Ectodermal cell (in vitro differentiated cells): ENCODE data around the gene ZMYND15.

Source experiments
- H3K27ac ChIP-seq: 2 replicates; pipeline ENCODE4 v1.7.0; 2013; ENCODE audit warnings: mild to moderate bottlenecking, low read depth, low read length; ENCODE audit not compliant: insufficient read depth, poor library complexity, severe bottlenecking
- H3K27me3 ChIP-seq: 2 replicates; pipeline ENCODE4 v1.7.0; 2013; ENCODE audit warnings: mild to moderate bottlenecking, low read length; ENCODE audit not compliant: insufficient read depth, control insufficient read depth, poor library complexity, severe bottlenecking
- H3K36me3 ChIP-seq: one replicate; pipeline ENCODE4 v1.7.0; 2013; ENCODE audit warnings: low read length; ENCODE audit not compliant: control insufficient read depth, insufficient read depth
- H3K4me1 ChIP-seq: one replicate; pipeline ENCODE4 v1.7.0; 2013; ENCODE audit warnings: low read length; ENCODE audit not compliant: control insufficient read depth, insufficient read depth
- H3K4me3 ChIP-seq: 2 replicates; pipeline ENCODE4 v1.7.0; 2013; ENCODE audit warnings: low read depth, low read length, control low read depth; ENCODE audit not compliant: insufficient read depth
- H3K9me3 ChIP-seq: 2 replicates; pipeline ENCODE4 v1.7.0; 2013; ENCODE audit warnings: mild to moderate bottlenecking, low read length, moderate library complexity; ENCODE audit not compliant: control insufficient read depth
- WGBS, 2 experiments: methylation state at CpG; one replicate each; pipeline ENCODE4 v1.1.7; 2013; ENCODE audit warnings: missing lambda C conversion rate in 2 of 2; 5-methylcytosine and 5-hydroxymethylcytosine counted together

ZMYND15 gene

DNA sequence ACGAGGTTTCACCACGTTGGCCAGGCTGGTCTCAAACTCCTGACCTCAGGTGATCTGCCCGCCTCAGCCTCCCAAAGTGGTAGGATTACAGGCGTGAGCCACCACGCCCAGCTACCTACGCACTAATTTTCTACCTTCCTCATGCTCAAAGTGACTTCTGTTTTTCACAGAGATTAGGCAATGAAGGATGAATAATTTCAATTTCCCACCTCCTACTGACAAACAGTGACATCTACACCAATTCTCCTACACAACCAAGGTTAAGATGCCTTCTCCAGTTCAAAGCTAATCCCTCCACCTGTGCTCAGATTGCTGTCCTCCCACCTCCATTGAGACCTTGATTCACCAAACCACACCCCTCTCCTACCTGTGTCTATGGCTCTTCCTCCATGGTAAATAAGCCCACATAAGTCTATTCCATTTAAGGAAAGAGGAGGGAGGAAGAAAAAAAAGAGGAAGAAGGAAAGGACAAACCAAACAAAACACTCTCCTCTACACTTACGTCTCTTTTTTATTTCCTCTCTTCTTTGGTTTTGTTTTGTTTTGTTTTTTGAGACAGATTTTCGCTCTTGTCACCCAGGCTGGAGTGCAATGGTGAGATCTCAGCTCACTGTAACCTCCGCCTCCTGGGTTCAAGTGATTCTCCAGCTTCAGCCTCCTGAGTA lies 13.9 kb upstream of the ZMYND15 start:
- whole genome bisulfite sequencing, 2 experiments: 84 to 90% methylated on average over 8 to 9 of the region's 9 CpGs
- H3K4me3 ChIP-seq: no peak overlapping the region
- H3K27me3 ChIP-seq: no peaks in the 10 kb centered on the region
- H3K27ac ChIP-seq: no peak overlapping the region
- no peaks in the 10 kb centered on the region for H3K9me3 ChIP-seq
- no peaks in the 10 kb centered on the region for H3K4me1 ChIP-seq
- no peaks in the 10 kb centered on the region for H3K36me3 ChIP-seq

DNA sequence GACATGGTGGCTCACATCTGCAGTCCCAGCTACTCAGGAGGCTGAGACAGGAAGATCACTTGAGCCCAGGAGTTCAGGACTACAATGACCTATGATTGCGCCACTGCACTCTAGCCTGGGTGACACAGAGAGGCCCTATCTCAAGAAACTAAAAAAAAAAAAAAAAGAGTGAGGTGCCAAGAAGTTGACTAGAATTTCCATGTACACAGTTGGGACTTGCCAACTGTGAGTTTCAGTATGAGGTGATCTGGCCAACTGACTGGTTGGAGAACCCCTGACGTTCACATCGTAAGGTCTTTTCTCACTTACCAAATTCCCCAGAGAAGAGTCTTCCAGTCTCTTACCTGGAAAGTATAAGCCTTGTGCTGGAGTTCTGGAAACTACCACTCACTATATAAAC lies 11.5 kb upstream of the ZMYND15 start:
- 89 to 100% methylated on average over 2 of the region's 3 CpGs for WGBS, 2 experiments
- Histone ChIP-seq H3K36me3 (no peaks in the 10 kb centered on the region), H3K27ac (no peak overlapping the region)

DNA sequence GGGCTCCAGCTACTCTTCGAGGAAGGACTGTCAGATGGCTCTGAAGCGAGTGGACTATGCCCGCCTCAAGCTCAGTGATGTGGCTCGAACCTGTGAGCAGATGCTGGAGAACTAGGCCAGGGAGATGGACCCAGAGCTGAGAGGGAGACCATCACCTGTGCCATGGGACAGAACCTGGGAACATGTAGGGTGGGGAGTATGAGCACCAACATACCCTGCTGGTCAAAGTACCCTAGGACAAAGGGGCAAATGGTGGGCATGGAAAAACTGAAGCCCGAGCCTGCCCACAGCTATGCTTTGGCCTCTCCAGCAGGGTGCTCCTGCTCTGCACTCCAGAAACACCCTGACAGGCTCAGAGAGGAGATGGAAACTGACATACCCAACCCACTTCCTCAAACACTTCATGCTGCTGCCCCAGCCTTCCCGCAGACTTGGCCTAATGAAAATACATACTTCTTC lies 6.5 kb upstream of the ZMYND15 start:
- Histone ChIP-seq H3K4me1 (peaks cover 3% of the 10 kb centered on the region), H3K27me3 (peaks cover 24% of the 10 kb centered on the region), H3K9me3 (no peaks in the 10 kb centered on the region), H3K36me3 (no peaks in the 10 kb centered on the region), H3K27ac (no peak overlapping the region), H3K4me3 (no peak overlapping the region)
- 95 to 97% methylated on average over 6 of the region's 6 CpGs for WGBS, 2 experiments

More for the DNA sequence above, 11.5 kb upstream of the ZMYND15 start:
- H3K4me3 ChIP-seq: no peak overlapping the region
- H3K27me3 ChIP-seq: no peaks in the 10 kb centered on the region
- peaks cover 3% of the 10 kb centered on the region for H3K4me1 ChIP-seq
- H3K9me3 ChIP-seq: no peaks in the 10 kb centered on the region

DNA sequence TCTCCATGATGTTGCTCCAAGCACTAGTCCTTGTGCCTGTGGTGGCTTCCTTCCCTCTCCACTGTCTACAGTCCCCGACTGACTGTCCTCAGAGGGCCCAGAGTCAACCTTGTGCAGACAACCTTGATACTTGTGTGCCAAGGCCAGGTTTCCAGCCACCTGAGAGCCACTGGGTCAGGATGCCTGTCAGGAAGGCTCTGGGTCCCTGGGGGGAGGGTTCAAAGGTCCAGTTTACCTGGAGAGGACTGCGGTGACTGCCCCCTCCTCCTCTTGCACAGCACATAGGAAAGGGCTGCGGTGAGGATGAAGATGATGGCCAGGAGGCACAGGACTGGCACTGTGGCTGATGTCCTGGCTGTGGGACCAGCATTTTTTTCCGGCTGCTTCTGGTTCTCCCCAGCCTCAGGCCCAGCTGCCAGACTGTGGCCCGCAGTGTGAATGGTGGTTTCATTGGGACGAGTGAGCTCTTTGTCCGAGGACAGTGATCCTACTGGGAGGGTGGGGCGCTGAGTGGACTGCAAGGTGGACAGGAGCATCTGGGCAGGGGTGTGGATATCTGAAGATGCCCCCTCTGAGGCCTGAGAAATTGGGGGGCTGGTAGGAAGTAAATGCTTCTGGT lies 4.7 kb upstream of the ZMYND15 start:
- H3K27ac ChIP-seq: no peak overlapping the region
- no peaks in the 10 kb centered on the region for H3K36me3 ChIP-seq
- no peak overlapping the region for H3K4me3 ChIP-seq
- H3K4me1 ChIP-seq: peaks cover 3% of the 10 kb centered on the region
- peaks cover 43% of the 10 kb centered on the region for H3K27me3 ChIP-seq
- WGBS, 2 experiments: 87 to 89% methylated on average over 8 of the region's 8 CpGs
- no peaks in the 10 kb centered on the region for H3K9me3 ChIP-seq

DNA sequence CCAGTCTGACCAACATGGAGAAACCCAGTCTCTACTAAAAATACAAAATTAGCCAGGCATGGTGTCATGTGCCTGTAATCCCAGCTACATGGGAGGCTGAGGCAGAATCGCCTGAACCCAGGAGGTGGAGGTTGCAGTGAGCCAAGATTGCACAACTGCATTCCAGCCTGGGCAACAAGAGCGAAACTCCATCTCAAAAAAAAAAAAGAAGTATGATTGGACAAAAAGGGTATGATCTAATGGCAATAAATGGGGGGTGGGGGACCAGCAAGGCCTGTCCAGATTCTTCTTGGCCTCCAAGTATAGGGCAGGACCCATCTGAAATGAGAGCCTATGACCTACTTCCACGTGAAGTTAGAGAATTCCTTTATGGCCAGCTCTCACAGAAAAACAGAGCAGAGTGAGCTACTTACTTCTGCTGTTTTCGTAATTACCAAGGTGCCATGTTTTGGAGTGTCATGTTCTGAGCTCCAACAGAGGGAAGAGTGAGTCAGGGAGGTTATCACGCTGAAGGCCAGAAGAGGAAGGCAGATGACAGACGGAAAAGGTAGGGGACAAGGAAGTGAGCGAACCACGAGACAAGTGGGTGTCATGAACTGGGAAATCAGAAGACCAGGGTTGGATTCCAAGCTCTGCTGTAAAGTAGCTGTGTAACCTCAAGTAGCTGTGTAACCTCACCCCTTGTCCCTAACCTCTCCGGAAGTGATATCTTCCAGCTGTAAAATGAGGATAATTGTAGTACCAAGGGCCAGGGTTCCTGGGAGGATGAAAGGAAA lies 3.6 kb upstream of the ZMYND15 start:
- Histone ChIP-seq H3K36me3 (no peaks in the 10 kb centered on the region), H3K4me1 (peaks cover 3% of the 10 kb centered on the region), H3K27me3 (peaks cover 54% of the 10 kb centered on the region), H3K9me3 (no peaks in the 10 kb centered on the region), H3K27ac (no peak overlapping the region), H3K4me3 (no peak overlapping the region)
- WGBS, 2 experiments: 79 to 82% methylated on average over 9 of the region's 9 CpGs

DNA sequence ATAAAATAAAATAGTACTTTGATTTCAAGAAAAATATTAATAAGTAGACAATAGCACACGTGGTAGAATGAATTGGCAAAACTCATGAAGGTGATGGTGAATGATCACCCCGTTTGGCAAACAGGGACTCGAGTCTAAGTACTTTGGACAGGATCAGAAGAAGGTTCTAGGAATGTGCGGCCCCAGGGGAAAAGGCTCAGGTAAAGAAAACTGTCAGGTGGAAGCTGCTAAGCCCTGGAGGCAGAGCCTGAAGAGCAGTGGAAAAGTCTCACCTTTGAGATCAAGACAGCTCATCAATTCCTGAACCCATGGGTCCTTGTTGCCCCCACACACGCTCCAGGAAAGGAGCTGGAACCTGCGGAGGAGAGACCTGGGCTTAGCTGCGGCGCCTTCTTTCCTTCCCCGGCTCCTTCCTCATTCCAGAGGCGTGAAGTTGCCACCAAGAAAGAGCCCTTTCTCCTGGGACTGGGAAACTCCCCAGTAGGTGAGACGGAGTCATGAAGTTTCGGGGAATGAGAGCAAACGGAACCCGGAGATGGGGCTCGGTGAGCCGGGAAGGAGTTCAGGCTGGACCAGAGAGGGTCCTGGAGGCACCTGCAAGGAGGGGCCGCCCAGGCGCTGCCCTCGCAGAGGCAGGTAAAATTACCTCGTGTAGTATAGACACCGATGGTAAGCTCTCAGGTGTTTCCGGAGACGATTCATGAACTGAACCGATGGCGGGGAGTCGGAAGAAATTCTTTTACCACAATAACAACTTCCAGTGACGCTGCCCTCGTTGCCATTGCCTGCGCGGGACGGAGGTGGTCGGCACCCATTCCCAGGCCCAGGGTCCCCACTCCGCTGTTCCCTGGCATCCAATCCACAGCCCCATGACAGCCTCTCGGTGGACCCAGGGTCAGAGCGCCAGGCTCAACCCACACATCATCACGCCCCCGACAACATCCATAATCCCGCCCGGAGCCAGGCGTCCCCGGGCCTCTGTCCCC lies 1.2 kb upstream of the ZMYND15 start:
- Histone ChIP-seq H3K36me3 (no peaks in the 10 kb centered on the region), H3K27me3 (peaks cover 77% of the 10 kb centered on the region), H3K4me1 (no peaks in the 10 kb centered on the region), H3K9me3 (no peaks in the 10 kb centered on the region), H3K27ac (no peak overlapping the region), H3K4me3 (peak overlapping the region; percentile 44)
- WGBS, 2 experiments: 14 to 15% methylated on average over 41 of the region's 41 CpGs

DNA sequence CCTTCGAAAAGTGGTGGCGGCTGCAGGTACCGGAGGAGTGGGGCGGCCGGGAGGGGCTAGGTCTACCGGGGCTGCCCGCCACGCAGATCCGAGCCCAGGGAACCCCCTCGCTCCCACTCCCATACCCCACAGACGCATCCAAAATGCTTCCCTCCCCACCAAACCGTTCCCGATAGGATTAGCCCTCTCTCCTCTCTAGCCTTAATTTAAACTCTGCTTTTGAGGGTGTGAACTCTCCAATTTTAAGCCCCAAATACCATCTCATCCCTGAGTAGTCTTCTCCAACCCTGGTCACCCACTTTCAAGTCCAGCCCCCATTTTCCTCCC lies 355 bp downstream of the ZMYND15 start:
- no peaks in the 10 kb centered on the region for H3K9me3 ChIP-seq
- H3K27ac ChIP-seq: no peak overlapping the region
- H3K4me1 ChIP-seq: peaks cover 3% of the 10 kb centered on the region
- 17 to 19% methylated on average over 13 of the region's 13 CpGs for WGBS, 2 experiments
- H3K36me3 ChIP-seq: no peaks in the 10 kb centered on the region
- peaks cover 93% of the 10 kb centered on the region for H3K27me3 ChIP-seq
- H3K4me3 ChIP-seq: peak overlapping the region; percentile 44

DNA sequence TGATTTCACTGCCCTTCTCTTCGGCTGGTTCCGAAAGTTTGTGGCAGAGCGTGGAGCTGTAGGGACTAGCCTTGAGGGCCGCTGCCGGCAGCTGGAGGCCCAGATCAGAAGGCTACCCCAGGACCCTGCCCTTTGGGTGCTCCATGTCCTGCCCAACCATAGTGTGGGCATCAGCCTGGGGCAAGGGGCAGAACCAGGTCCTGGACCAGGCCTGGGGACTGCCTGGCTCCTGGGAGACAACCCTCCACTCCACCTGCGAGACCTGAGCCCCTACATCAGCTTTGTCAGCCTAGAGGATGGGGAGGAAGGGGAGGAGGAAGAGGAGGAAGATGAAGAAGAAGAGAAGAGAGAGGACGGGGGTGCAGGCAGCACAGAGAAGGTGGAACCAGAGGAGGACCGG lies 951 bp downstream of the ZMYND15 start:
- Histone ChIP-seq H3K4me1 (peaks cover 7% of the 10 kb centered on the region), H3K4me3 (no peak overlapping the region), H3K27ac (no peak overlapping the region), H3K9me3 (no peaks in the 10 kb centered on the region), H3K27me3 (peaks cover 99% of the 10 kb centered on the region), H3K36me3 (no peaks in the 10 kb centered on the region)
- 83 to 87% methylated on average over 7 to 8 of the region's 8 CpGs for WGBS, 2 experiments

DNA sequence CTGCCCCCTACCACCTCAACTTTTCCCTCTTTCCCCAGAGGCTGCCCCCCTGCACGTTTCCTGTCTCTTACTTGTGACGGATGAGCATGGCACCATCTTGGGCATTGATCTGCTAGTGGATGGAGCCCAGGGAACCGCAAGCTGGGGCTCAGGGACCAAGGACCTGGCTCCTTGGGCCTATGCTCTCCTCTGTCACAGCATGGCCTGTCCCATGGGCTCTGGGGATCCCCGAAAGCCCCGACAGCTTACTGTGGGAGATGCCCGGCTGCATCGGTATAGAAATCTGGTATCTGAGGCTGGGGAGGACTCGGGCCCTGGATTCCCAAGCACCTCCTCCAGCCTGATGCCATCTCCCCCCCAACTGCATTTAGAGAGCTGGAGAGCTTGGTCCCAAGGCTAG lies 1.9 kb downstream of the ZMYND15 start:
- WGBS, 2 experiments: 91% methylated on average over 8 of the region's 8 CpGs

More for the DNA sequence above, 1.9 kb downstream of the ZMYND15 start:
- H3K27me3 ChIP-seq: peaks cover 95% of the 10 kb centered on the region
- no peak overlapping the region for H3K4me3 ChIP-seq
- H3K9me3 ChIP-seq: no peaks in the 10 kb centered on the region
- H3K36me3 ChIP-seq: no peaks in the 10 kb centered on the region
- no peak overlapping the region for H3K27ac ChIP-seq
- peaks cover 7% of the 10 kb centered on the region for H3K4me1 ChIP-seq
